ENCODE measurements around the gene SOWAHB.

The SOWAHB gene

GRCh38 chr4:76851375-76851774 is 46.6 kb downstream of the SOWAHB start:
- DNase-seq: no peak

GRCh38 chr4:76850010-76850441 is 47.9 kb downstream of the SOWAHB start:
- no peak for DNase-seq

Measured in inflammatory macrophage (primary cell).